Measurements from ENCODE around the gene GLRX.
A peak's percentile ranks its signal among the peaks of the same experiment; 100 is the strongest.

The GLRX gene

DNA sequence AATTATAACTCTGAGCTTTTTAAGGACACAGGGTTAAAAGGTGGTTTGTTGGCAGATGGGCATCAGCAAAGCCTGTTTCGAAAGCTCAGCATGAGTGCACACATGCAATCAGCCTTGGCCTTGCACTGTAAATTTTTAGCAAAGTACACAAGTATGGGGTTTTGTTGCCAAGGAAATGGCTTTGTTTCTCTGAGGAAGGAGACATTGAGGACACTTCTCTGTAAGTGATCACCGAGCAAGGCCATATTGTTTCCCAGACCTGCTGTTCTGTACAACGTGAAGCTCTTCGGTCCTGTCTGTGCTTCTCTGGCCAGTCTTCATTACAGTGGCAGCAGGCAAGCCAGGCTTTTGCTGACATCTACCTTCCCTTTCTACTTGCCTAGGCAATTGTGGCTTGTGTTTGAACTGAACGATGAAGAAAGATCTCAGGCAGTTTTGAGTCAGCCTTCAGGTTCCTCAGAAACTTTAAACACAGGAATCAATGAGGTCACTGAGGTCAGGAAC is 27.9 kb upstream of the GLRX start:
- H3K27ac ChIP-seq: no peak overlapping the region
- no peak for TF ChIP-seq ZFX (IDR thresholded peaks at IDR 0.05; ENCODE audit: borderline replicate concordance)
- TF ChIP-seq, protein P1, sequence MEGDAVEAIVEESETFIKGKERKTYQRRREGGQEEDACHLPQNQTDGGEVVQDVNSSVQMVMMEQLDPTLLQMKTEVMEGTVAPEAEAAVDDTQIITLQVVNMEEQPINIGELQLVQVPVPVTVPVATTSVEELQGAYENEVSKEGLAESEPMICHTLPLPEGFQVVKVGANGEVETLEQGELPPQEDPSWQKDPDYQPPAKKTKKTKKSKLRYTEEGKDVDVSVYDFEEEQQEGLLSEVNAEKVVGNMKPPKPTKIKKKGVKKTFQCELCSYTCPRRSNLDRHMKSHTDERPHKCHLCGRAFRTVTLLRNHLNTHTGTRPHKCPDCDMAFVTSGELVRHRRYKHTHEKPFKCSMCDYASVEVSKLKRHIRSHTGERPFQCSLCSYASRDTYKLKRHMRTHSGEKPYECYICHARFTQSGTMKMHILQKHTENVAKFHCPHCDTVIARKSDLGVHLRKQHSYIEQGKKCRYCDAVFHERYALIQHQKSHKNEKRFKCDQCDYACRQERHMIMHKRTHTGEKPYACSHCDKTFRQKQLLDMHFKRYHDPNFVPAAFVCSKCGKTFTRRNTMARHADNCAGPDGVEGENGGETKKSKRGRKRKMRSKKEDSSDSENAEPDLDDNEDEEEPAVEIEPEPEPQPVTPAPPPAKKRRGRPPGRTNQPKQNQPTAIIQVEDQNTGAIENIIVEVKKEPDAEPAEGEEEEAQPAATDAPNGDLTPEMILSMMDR (IDR thresholded peaks at IDR 0.05): no peak

DNA sequence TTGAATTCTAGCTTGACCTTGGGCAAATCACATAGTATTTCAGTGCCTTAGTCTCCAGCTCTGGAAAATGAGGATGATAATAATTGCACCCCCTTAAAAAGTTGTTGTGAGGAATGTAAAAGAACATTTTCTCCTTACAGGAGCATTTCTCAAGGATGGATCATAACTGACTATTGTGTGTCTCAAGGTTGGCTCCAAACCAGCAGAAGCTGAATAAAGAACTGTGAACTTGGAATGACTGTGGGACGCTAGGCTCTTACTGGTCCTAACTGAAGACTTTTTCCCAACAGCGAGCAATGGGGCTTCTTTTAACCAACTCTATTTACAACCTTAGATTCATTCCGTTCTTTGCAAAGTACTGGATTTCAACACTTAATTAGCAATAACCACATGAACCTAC is 26.2 kb upstream of the GLRX start:
- H3K27ac ChIP-seq: no peak overlapping the region
- no peak for TF ChIP-seq ZFX (IDR thresholded peaks at IDR 0.05; ENCODE audit: borderline replicate concordance)
- TF ChIP-seq, protein P1 (IDR thresholded peaks at IDR 0.05): no peak

DNA sequence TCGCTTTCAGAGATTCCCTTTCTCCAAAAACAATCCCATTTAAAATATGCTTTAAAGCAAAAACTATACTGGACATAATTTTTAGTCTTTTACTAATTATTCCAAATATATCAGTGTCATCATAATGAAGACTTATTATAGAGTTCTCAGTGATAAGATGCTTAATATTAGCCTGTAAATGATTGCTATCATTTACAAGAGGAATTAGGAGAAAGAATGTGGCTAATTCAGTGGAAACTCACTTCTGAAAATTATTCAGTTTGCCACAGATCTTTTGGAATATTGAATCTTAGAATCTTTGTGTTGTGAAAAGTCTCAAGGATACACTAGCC is 24.7 kb upstream of the GLRX start:
- TF ChIP-seq ZFX (IDR thresholded peaks at IDR 0.05; ENCODE audit: borderline replicate concordance): no peak
- TF ChIP-seq, protein P1 (IDR thresholded peaks at IDR 0.05): peak; percentile 49
- no peak overlapping the region for H3K27ac ChIP-seq

DNA sequence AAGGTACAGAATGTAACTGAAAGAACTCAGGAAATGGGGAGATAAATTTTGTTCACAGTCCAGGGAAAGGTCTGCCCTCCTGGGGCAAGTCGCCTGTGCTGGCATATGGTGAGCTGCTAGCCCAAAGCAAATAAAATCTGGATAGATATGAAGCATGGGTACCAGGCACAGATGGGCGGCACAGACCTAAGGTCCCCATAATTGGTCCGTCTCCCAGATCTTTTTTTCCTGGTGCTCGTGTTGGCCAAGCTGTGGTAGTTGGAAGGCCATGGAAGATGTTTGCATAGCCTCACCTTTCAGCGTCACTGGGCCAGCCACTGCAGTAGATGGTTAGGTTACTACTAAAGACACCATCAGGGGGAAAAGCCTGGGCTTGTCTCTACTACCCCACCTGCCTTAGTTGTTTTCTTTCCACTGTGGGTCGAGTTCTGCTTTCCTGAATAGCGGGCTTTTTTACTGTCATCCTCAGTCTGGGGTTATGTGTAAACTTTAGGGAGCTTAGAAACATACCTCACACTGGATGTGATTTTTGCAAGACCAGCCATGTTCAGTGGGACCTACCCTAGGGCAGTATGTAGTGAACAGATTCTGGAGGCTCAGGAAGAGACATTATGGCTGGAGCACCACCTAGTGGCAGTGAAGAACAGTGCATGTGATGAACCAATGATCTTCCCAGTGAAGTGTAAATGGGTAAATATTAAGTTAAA is 24.2 kb upstream of the GLRX start:
- no peak overlapping the region for H3K27ac ChIP-seq
- no peak for TF ChIP-seq ZFX (IDR thresholded peaks at IDR 0.05; ENCODE audit: borderline replicate concordance)
- TF ChIP-seq, protein P1 (IDR thresholded peaks at IDR 0.05): peak; percentile 94

DNA sequence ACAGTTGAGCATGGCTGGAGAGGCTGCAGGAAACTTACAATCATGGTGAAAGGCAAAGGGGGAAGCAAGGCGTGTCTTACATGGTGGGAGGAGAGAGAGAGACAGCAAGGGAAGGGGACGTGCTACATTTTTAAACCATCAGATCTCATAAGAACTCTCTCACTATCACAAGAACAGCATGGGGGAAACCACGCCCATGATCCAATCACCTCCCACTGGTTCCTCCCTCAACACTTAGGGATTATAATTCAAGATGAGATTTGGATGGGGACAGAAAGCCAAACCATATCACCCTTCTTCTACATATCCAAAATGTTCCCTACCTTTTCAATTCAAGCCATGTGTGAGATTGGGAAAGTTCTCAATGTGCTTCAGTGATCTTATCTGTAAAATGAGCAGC is 22.9 kb upstream of the GLRX start:
- TF ChIP-seq, protein P1 (IDR thresholded peaks at IDR 0.05): no peak
- TF ChIP-seq ZFX (IDR thresholded peaks at IDR 0.05; ENCODE audit: borderline replicate concordance): no peak
- H3K27ac ChIP-seq: no peak overlapping the region

DNA sequence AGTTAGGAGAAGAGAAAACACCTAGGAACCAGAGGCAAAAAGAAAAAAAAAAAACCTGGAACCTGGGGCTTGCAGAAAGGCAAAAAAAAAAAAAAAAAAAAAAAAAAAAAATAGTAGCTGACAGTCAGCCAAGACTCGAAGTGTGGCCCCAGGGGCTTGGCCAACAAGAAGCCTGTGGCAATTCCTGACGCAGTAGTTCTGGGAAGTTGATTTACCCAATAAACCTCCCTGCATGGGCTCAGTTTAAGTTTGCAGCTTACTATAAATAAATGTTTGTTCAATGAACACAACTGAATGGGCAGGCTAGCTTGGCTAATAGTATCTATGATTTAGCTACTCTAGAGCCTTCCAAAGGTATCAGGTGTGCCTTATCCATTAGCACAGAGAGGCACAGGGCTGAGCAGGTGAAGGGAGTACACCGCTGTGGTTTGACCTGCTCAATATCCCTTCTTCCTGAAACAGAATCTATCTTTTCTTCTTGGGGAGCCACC is 21.3 kb upstream of the GLRX start:
- TF ChIP-seq, protein P1 (IDR thresholded peaks at IDR 0.05): no peak
- TF ChIP-seq ZFX (IDR thresholded peaks at IDR 0.05; ENCODE audit: borderline replicate concordance): no peak
- H3K27ac ChIP-seq: peak overlapping the region; percentile 28; the same call in 1 of the 2 replicates

DNA sequence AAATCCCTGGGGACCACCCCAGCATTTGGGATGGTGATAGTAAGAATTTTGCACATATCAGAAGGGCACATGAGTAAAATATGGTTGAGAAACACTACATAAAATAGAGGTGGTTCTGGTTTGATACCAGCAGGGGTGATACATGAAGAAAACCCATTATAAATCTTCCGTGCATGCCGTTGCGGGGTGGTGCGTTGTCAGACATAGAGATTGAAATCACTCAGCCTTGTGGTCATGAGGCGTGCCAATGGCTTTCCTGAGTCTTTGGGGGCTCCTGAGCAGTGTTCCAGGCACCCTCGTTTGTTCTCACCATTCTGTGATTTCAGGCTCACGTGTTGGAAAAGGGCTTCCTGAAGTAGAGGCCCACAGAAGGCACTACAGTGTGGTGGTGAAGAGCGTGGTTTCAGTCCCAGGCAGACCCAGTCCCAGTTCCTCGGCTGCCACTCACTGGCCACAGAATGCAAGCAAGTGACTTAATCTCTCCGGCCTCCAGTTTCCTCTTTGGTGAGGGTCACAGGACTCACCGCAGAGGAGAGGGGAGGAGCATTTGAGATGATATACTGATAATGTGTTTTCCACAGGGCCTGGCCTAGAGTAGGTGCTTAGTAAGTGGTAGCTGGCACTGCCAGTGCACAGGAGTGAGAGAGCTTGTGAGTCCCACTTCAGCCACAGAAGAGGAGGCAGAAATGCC is 20.5 kb upstream of the GLRX start:
- H3K27ac ChIP-seq: 0 out of 2 replicates have a peak overlapping the region, but pooled peaks have one; percentile 28
- no peak for TF ChIP-seq ZFX (IDR thresholded peaks at IDR 0.05; ENCODE audit: borderline replicate concordance)
- TF ChIP-seq, protein P1 (IDR thresholded peaks at IDR 0.05): no peak

All from 22Rv1 (cell line).